K562 (cell line): ENCODE results near the gene CELA3A. TPM values are rescaled to one million over a fixed set of nuclear protein-coding genes. Genes with fewer than 3 reads are reported as not detected.
A peak's percentile ranks its signal among the peaks of the same experiment; 100 is the strongest.

Source experiments
- ADNP ChIP-seq: fragments of 200-800 bp; sonication (Bioruptor generic); IDR thresholded peaks from 2 replicates; pipeline ENCODE4 v1.6.1; 2016; ENCODE audit warnings: missing genetic modification characterization, missing compliant biosample characterization
- CBFB ChIP-seq: sonication (generic); formaldehyde crosslinking; IDR thresholded peaks from 2 replicates; pipeline ENCODE4 v1.4.0; 2020; ENCODE audit warnings: mild to moderate bottlenecking, missing genetic modification reagents
- DACH1 ChIP-seq: fragments of 450-650 bp; IDR thresholded peaks from 2 replicates; pipeline ENCODE4 v1.6.1; 2018; ENCODE audit not compliant: partially characterized antibody
- ELF2 ChIP-seq: fragments of 250-450 bp; sonication (Bioruptor Pico); IDR thresholded peaks from 2 replicates; pipeline ENCODE4 v1.5.0; 2021; ENCODE audit warnings: mild to moderate bottlenecking
- FIP1L1 ChIP-seq: fragments of 200-400 bp; formaldehyde crosslinking; IDR thresholded peaks from 2 replicates; pipeline ENCODE4 v1.6.1; 2018; ENCODE audit warnings: mild to moderate bottlenecking, low read depth, low read length; ENCODE audit not compliant: poor library complexity, severe bottlenecking
- JUNB ChIP-seq: fragments of 450-650 bp; formaldehyde crosslinking; conservative IDR thresholded peaks from 2 replicates; pipeline ENCODE4 v1.4.0; 2020; ENCODE audit warnings: mild to moderate bottlenecking
- KDM4B ChIP-seq, 2 experiments: fragments of 450-650 bp in 1 of 2; sonication (generic) in 1 of 2; IDR thresholded peaks; 2 replicates each; pipeline ENCODE4 v1.6.1; 2016 to 2017; ENCODE audit warnings: borderline replicate concordance in 2 of 2, antibody characterized with exemption in 1 of 2, low read depth in 1 of 2, mild to moderate bottlenecking in 1 of 2
- KLF16 ChIP-seq: IDR thresholded peaks from 2 replicates; pipeline ENCODE4 v1.6.1; 2016; ENCODE audit warnings: antibody characterized with exemption
- MAFG ChIP-seq: fragments of 450-650 bp; conservative IDR thresholded peaks from 2 replicates; pipeline ENCODE4 v1.6.1; 2016; ENCODE audit warnings: missing genetic modification characterization, missing compliant biosample characterization
- PYGO2 ChIP-seq: fragments of 450-650 bp; IDR thresholded peaks from 2 replicates; pipeline ENCODE4 v1.6.1; 2016; ENCODE audit warnings: mild to moderate bottlenecking, missing genetic modification characterization, moderate library complexity, missing compliant biosample characterization
- RCOR1 ChIP-seq, 2 experiments: IDR thresholded peaks; 2 replicates each; pipeline ENCODE4 v1.6.1; 2012; ENCODE audit warnings: low read depth in 2 of 2, low read length in 2 of 2, borderline replicate concordance in 1 of 2, improper control_type of control experiment in 1 of 2
- ZFP36 ChIP-seq: fragments of 150-350 bp; IDR thresholded peaks from 2 replicates; pipeline ENCODE4 v1.6.1; 2018; ENCODE audit warnings: low read length, low read depth; ENCODE audit not compliant: partially characterized antibody
- ZKSCAN3 ChIP-seq: fragments of 250-450 bp; sonication (Bioruptor Pico); IDR thresholded peaks from 2 replicates; pipeline ENCODE4 v1.4.0; 2020
- ZNF121 ChIP-seq: sonication (generic); formaldehyde crosslinking; conservative IDR thresholded peaks from 2 replicates; pipeline ENCODE4 v1.8.0; 2022; ENCODE audit warnings: missing genetic modification reagents
- polyA plus RNA-seq, 8 experiments: library from polyadenylated mRNA; depleted of rRNA in 4 of 8; stranded (reverse) in 5 of 8; unstranded in 3 of 8; fragments of >200 nt; fragmentation: Nextera tagmentation in 2 of 8; fragmentation: Illumina TruSeq in 1 of 8; extraction: Ambion mirVana in 2 of 8; extraction: Trizol in 1 of 8; gene quantifications; 2 replicates each; pipeline versions ENCODE4 v1.2.1 to v1.2.3, GENCODE V29; 2011 to 2014; ENCODE audit warnings: inconsistent platforms in 1 of 8, missing spikeins in 1 of 8
- total RNA-seq, 7 experiments: library from RNA; depleted of rRNA in 6 of 7; stranded (reverse); fragments of >200 nt in 6 of 7; fragmentation: Illumina TruSeq in 2 of 7; extraction: Trizol in 2 of 7; gene quantifications; 2 replicates each; pipeline versions ENCODE4 v1.2.1 to v1.2.3, GENCODE V29; 2011 to 2021; ENCODE audit warnings: low replicate concordance in 1 of 7
- TF ChIP-seq, protein P1 (sequence below): sonication (generic); formaldehyde crosslinking; IDR thresholded peaks from 2 replicates; pipeline ENCODE4 v1.8.0; 2022; ENCODE audit warnings: missing genetic modification reagents, mild to moderate bottlenecking, moderate library complexity, borderline replicate concordance
- TF ChIP-seq, protein P2 (sequence below): IDR thresholded peaks from 2 replicates; pipeline ENCODE4 v1.6.1; 2011; ENCODE audit warnings: borderline replicate concordance, low read depth, mild to moderate bottlenecking, moderate library complexity, low read length; ENCODE audit not compliant: insufficient read depth, poor library complexity, severe bottlenecking
- TF ChIP-seq, protein P3 (sequence below): fragments of 250-450 bp; sonication (Bioruptor Pico); IDR thresholded peaks from 2 replicates; pipeline ENCODE4 v1.8.0; 2022; ENCODE audit warnings: inconsistent platforms
- TF ChIP-seq, protein P4 (sequence below): fragments of 450-650 bp; IDR thresholded peaks from 2 replicates; pipeline ENCODE4 v1.6.1; 2016

The CELA3A gene
- total and polyA plus RNA-seq, 9 of the 15 experiments (the other 6 are each of a cell fraction or from before 2014, with no cell fraction given), result 5.4 TPM; not detected in 8

DNA sequence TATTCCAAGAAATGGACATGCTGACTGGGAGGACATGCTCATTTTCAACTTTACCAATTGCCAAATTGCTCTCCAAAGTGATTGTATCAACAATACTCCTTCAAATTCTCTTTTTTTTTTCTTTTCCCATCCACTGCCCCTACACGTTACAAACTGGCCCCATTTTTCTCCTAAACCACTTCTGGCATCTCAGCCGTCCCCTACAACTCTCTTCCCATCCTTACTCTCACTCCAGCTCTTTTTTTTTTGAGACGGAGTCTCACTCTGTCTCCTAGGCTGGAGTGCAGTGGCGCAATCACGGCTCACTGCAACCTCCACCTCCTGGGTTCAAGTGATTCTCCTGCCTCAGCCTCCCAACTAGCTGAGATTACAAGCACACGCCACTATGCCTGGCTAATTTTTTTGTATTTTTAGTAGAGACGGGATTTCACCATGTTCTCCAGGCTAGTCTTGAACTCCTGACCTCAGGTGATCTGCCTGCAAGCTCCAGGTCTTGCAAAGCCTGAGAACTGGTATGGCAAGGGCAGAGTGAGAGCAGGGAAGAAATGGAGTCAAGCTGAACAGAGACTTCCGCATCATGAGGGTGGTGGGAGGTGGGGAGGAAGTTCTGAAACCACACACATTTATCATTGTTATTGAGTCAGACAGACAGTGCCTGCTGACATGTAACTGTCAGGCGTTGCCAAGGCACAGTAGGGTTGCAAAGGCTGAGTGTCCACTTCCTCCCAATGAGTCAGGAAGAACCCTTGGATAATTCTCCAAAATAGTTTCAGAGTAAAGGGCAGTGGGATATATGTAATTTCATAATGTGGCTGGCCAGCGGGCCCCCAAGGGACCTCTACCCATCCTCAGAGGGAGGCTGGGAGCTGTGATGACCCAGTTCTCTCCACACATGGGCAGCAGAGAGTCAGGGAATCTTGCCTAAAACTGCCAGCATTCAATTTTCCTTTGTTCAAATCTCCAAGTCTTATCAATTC is 17.4 kb downstream of the CELA3A start (continued):
- TF ChIP-seq, protein P1, sequence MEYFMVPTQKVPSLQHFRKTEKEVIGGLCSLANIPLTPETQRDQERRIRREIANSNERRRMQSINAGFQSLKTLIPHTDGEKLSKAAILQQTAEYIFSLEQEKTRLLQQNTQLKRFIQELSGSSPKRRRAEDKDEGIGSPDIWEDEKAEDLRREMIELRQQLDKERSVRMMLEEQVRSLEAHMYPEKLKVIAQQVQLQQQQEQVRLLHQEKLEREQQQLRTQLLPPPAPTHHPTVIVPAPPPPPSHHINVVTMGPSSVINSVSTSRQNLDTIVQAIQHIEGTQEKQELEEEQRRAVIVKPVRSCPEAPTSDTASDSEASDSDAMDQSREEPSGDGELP (CRISPR knock-in tag), result peak; percentile 36; the same call in 1 of the 2 replicates
- TF ChIP-seq ZKSCAN3, result no peak
- 0 out of 2 replicates have a peak, but pooled peaks have one; percentile 3 for TF ChIP-seq JUNB (CRISPR knock-in tag)
- TF ChIP-seq KLF16, result 0 out of 2 replicates have a peak, but pooled peaks have one; percentile 15
- TF ChIP-seq MAFG (tag), result peak; percentile 43
- TF ChIP-seq, protein P2, sequence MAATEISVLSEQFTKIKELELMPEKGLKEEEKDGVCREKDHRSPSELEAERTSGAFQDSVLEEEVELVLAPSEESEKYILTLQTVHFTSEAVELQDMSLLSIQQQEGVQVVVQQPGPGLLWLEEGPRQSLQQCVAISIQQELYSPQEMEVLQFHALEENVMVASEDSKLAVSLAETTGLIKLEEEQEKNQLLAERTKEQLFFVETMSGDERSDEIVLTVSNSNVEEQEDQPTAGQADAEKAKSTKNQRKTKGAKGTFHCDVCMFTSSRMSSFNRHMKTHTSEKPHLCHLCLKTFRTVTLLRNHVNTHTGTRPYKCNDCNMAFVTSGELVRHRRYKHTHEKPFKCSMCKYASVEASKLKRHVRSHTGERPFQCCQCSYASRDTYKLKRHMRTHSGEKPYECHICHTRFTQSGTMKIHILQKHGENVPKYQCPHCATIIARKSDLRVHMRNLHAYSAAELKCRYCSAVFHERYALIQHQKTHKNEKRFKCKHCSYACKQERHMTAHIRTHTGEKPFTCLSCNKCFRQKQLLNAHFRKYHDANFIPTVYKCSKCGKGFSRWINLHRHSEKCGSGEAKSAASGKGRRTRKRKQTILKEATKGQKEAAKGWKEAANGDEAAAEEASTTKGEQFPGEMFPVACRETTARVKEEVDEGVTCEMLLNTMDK, result no peak
- peak; percentile 23 to 90; a peak in 2 of 4 replicates for TF ChIP-seq RCOR1 (IDR thresholded peaks at IDR 0.05; ENCODE audit: borderline replicate concordance in 1 of 2, low read depth in 2 of 2, low read length in 2 of 2)
- TF ChIP-seq KDM4B (IDR thresholded peaks at IDR 0.05; ENCODE audit: borderline replicate concordance in 2 of 2, low read depth in 1 of 2), result peak in 1 of 2 experiments; percentile 90; a peak in 1 of 4 replicates
- no peak for TF ChIP-seq DACH1
- TF ChIP-seq FIP1L1, result no peak
- TF ChIP-seq, protein P3, sequence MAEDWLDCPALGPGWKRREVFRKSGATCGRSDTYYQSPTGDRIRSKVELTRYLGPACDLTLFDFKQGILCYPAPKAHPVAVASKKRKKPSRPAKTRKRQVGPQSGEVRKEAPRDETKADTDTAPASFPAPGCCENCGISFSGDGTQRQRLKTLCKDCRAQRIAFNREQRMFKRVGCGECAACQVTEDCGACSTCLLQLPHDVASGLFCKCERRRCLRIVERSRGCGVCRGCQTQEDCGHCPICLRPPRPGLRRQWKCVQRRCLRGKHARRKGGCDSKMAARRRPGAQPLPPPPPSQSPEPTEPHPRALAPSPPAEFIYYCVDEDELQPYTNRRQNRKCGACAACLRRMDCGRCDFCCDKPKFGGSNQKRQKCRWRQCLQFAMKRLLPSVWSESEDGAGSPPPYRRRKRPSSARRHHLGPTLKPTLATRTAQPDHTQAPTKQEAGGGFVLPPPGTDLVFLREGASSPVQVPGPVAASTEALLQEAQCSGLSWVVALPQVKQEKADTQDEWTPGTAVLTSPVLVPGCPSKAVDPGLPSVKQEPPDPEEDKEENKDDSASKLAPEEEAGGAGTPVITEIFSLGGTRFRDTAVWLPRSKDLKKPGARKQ, result no peak
- peak; percentile 44; the same call in 1 of the 2 replicates for TF ChIP-seq PYGO2 (tag)
- peak; percentile 58; the same call in 1 of the 2 replicates for TF ChIP-seq ADNP (tag)
- TF ChIP-seq CBFB (CRISPR knock-in tag), result peak; percentile 96
- peak; percentile 86 for TF ChIP-seq ELF2 (CRISPR knock-in tag)
- TF ChIP-seq, protein P4, sequence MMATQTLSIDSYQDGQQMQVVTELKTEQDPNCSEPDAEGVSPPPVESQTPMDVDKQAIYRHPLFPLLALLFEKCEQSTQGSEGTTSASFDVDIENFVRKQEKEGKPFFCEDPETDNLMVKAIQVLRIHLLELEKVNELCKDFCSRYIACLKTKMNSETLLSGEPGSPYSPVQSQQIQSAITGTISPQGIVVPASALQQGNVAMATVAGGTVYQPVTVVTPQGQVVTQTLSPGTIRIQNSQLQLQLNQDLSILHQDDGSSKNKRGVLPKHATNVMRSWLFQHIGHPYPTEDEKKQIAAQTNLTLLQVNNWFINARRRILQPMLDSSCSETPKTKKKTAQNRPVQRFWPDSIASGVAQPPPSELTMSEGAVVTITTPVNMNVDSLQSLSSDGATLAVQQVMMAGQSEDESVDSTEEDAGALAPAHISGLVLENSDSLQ, result peak; percentile 99
- no peak for TF ChIP-seq ZNF121
- TF ChIP-seq ZFP36, result peak; percentile 45
